ENCODE data around the gene SMCO1. TPM values are rescaled to one million over a fixed set of nuclear protein-coding genes. Genes with fewer than 3 reads are reported as not detected.
A peak's percentile ranks its signal among the peaks of the same experiment; 100 is the strongest.

The SMCO1 gene
- total and polyA plus RNA-seq, 2 donors, result 0.02 TPM; not detected in 1

GRCh38 chr3:196502775-196503195 lies 12.4 kb downstream of the SMCO1 start:
- H3K27ac ChIP-seq (ENCODE audit: low read depth in 1 of 2, low read length in 1 of 2), result peak overlapping the region; percentile 81 to 93
- no peaks in the 10 kb centered on the region for H3K27me3 ChIP-seq (ENCODE audit: control insufficient read depth in 2 of 2, insufficient read depth in 1 of 2, low read length in 1 of 2)
- H3K36me3 ChIP-seq (ENCODE audit: control insufficient read depth in 2 of 2, insufficient read depth in 2 of 2, low read length in 1 of 2), result peaks cover 2 to 8% of the 10 kb centered on the region in 2 donors
- H3K4me3 ChIP-seq (ENCODE audit: low read length in 2 of 2), result peak overlapping the region; percentile 64 to 86
- peak in 5 of 9 donors; percentile 21 to 70 (median 43) for DNase-seq (ENCODE audit: low read depth in 6 of 9, low spot score in 9 of 9)
- peaks cover 5 to 6% of the 10 kb centered on the region in 2 donors for H3K9me3 ChIP-seq (ENCODE audit: control insufficient read depth in 2 of 2, insufficient read depth in 1 of 2, low read length in 1 of 2)
- under 1% methylated on average over 27 of the region's 27 CpGs for WGBS
- H3K4me1 ChIP-seq (ENCODE audit: control insufficient read depth in 2 of 2, insufficient read depth in 2 of 2, low read length in 2 of 2), result peaks cover 11 to 14% of the 10 kb centered on the region in 2 donors

DNA sequence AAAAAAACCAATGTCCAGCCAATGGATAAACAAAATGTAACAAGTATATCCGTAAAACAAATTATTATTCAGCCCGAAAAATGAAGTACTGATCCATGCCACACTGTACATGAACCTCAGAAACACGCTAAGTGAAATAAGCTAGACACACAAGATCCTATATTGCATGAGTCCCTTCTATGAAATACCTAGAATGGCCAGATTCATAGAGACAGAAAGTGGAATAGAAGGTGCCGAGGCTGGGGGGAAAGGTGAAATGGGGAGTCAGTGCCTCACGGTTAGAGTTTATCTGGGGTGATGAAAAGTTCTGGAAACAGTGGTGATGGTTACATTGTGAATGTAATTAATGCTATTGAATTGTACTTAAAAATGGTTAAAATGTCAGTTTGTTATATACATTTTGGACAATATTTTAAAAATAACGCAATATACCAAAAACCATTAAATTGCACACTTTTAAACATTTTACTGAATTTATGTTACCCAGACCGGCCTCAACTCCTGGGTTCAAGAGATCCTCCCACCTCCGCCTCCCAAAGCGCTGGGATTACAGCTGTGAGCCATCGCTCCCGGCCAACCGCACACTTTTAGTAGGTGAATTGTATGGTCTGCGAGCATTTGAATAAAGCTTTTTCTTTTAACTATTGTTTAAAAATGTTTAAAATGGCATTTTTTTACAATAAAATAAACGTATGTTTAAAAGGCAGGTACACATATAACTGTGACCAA lies 13.7 kb downstream of the SMCO1 start:
- peak overlapping the region; percentile 64 to 86 for H3K4me3 ChIP-seq (ENCODE audit: low read length in 2 of 2)
- no peaks in the 10 kb centered on the region for H3K9me3 ChIP-seq (ENCODE audit: control insufficient read depth in 2 of 2, insufficient read depth in 1 of 2, low read length in 1 of 2)
- DNase-seq (ENCODE audit: low read depth in 6 of 9, low spot score in 9 of 9), result peak in 1 of 9 donors; percentile 30
- WGBS, result 8% methylated on average over 14 of the region's 14 CpGs
- H3K4me1 ChIP-seq (ENCODE audit: control insufficient read depth in 2 of 2, insufficient read depth in 2 of 2, low read length in 2 of 2), result peaks cover 11 to 14% of the 10 kb centered on the region in 2 donors
- no peaks in the 10 kb centered on the region for H3K27me3 ChIP-seq (ENCODE audit: control insufficient read depth in 2 of 2, insufficient read depth in 1 of 2, low read length in 1 of 2)
- peaks cover 5 to 11% of the 10 kb centered on the region in 2 donors for H3K36me3 ChIP-seq (ENCODE audit: control insufficient read depth in 2 of 2, insufficient read depth in 2 of 2, low read length in 1 of 2)
- peak overlapping the region in 1 of 2 donors; percentile 5 for H3K27ac ChIP-seq (ENCODE audit: low read depth in 1 of 2, low read length in 1 of 2)

DNA sequence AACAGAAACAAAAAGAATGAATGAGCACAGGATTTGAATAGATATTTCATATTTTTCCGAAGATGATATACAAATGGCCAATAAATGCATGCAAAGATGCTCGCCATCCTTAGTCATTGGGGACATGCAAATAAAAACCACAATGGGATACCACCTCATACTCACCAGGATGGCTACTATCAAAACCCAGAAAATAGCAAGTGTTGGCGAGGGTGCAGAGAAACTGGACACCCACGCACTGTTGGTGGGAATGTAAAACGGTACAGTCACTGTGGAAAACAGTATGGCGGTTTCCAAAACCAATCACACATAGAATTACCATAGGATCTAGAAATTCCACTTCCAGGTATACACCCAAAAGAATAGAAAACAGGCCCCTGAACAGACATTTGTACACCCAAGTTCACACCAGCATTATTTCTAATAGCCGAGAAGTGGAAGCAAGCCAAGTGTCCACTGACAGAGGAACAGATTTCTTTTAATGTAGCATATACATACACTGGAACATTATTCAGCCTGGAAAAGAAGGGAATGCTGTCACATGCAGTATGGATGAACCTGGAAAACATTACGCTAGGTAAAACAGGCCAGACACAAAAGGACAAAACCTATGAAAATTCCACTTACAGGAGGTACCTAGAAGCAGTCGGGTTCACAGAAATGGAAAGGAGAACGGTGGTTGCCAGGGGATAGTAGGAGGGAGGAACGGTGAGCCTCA lies 15.2 kb downstream of the SMCO1 start:
- Histone ChIP-seq H3K27me3 (ENCODE audit: control insufficient read depth in 2 of 2, insufficient read depth in 1 of 2, low read length in 1 of 2) (no peaks in the 10 kb centered on the region), H3K27ac (ENCODE audit: low read depth in 1 of 2, low read length in 1 of 2) (no peak overlapping the region), H3K4me1 (ENCODE audit: control insufficient read depth in 2 of 2, insufficient read depth in 2 of 2, low read length in 2 of 2) (peaks cover 11 to 14% of the 10 kb centered on the region in 2 donors), H3K4me3 (ENCODE audit: low read length in 2 of 2) (peak overlapping the region; percentile 64 to 86), H3K9me3 (ENCODE audit: control insufficient read depth in 2 of 2, insufficient read depth in 1 of 2, low read length in 1 of 2) (no peaks in the 10 kb centered on the region), H3K36me3 (ENCODE audit: control insufficient read depth in 2 of 2, insufficient read depth in 2 of 2, low read length in 1 of 2) (peaks cover 14 to 17% of the 10 kb centered on the region in 2 donors)
- no peak for DNase-seq (ENCODE audit: low read depth in 6 of 9, low spot score in 9 of 9)
- WGBS, result 82% methylated on average over 11 of the region's 11 CpGs

DNA sequence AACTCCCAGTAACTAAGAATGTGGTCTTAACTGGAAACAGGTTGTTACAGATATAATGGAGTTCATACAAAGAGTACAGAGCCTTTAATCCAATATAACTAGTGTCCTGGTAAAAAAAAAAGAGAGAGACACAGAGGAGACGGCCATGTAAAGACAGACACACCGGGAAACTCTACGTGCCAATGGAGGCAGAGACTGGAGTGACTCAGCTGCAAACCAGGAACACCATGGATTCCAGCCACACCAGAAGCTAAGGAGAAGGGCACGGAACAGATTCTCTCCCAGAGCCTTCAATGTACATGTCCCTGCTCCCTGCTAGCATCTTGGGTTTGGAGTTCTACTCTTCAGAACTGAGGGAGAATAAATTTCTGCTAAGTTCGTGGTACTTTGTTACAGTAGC lies 16.1 kb downstream of the SMCO1 start:
- 97% methylated on average over 5 of the region's 5 CpGs for WGBS
- no peak for DNase-seq (ENCODE audit: low read depth in 6 of 9, low spot score in 9 of 9)

GRCh38 chr3:196498297-196498696 lies 16.8 kb downstream of the SMCO1 start:
- H3K27me3 ChIP-seq (ENCODE audit: control insufficient read depth in 2 of 2, insufficient read depth in 1 of 2, low read length in 1 of 2), result no peaks in the 10 kb centered on the region
- 99% methylated on average over 8 of the region's 8 CpGs for WGBS
- no peak overlapping the region for H3K4me3 ChIP-seq (ENCODE audit: low read length in 2 of 2)
- no peaks in the 10 kb centered on the region for H3K9me3 ChIP-seq (ENCODE audit: control insufficient read depth in 2 of 2, insufficient read depth in 1 of 2, low read length in 1 of 2)
- peaks cover 14 to 26% of the 10 kb centered on the region in 2 donors for H3K36me3 ChIP-seq (ENCODE audit: control insufficient read depth in 2 of 2, insufficient read depth in 2 of 2, low read length in 1 of 2)
- peaks cover 9 to 11% of the 10 kb centered on the region in 2 donors for H3K4me1 ChIP-seq (ENCODE audit: control insufficient read depth in 2 of 2, insufficient read depth in 2 of 2, low read length in 2 of 2)
- DNase-seq (ENCODE audit: low read depth in 6 of 9, low spot score in 9 of 9), result no peak
- H3K27ac ChIP-seq (ENCODE audit: low read depth in 1 of 2, low read length in 1 of 2), result no peak overlapping the region

More for the DNA sequence above, 16.1 kb downstream of the SMCO1 start:
- Histone ChIP-seq H3K36me3 (ENCODE audit: control insufficient read depth in 2 of 2, insufficient read depth in 2 of 2, low read length in 1 of 2) (peaks cover 14 to 25% of the 10 kb centered on the region in 2 donors), H3K27me3 (ENCODE audit: control insufficient read depth in 2 of 2, insufficient read depth in 1 of 2, low read length in 1 of 2) (no peaks in the 10 kb centered on the region), H3K9me3 (ENCODE audit: control insufficient read depth in 2 of 2, insufficient read depth in 1 of 2, low read length in 1 of 2) (no peaks in the 10 kb centered on the region), H3K4me3 (ENCODE audit: low read length in 2 of 2) (no peak overlapping the region), H3K27ac (ENCODE audit: low read depth in 1 of 2, low read length in 1 of 2) (no peak overlapping the region), H3K4me1 (ENCODE audit: control insufficient read depth in 2 of 2, insufficient read depth in 2 of 2, low read length in 2 of 2) (peaks cover 11% of the 10 kb centered on the region in 2 donors)

DNA sequence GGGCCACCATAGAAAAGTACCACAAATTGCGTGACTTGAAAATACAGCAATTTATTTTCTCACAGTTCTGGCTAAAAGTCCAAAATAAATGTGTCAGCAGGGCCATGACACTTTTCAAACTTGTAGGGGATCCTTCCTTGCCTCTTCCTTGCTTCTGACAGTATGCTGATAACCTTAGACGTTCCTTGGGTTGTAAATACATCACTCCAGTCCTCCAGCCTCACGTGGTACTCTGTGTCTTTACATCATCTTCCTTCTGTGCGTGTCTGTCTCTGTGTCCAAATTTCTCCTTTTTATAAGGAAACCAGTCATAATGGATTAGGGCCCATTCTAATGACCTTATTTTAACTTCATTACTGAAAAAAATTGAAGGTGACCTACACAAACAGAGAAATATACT lies 19.0 kb downstream of the SMCO1 start:
- no peaks in the 10 kb centered on the region for H3K27me3 ChIP-seq (ENCODE audit: control insufficient read depth in 2 of 2, insufficient read depth in 1 of 2, low read length in 1 of 2)
- H3K4me1 ChIP-seq (ENCODE audit: control insufficient read depth in 2 of 2, insufficient read depth in 2 of 2, low read length in 2 of 2), result peaks cover 9 to 11% of the 10 kb centered on the region in 2 donors
- 97% methylated on average over 4 of the region's 4 CpGs for WGBS

DNA sequence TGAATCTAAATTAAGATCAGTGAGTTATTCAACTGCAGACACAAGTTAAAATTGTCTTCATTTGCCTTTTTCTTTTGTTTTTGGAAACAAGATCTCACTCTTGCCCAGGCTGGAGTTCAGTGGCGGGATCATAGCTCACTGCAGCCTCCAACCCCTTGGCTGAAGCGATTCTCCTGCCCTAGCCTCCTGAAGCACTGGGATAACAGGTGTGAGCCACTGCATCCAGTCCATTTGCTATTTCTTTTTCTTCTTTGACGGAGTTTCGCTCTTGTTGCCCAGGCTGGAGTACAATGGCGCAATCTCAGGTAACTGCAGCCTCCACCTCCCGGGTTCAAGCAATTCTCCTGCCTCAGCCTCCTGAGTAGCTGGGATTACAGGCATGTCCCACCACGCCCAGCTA lies 21.9 kb downstream of the SMCO1 start:
- no peak overlapping the region for H3K4me3 ChIP-seq (ENCODE audit: low read length in 2 of 2)
- no peak overlapping the region for H3K27ac ChIP-seq (ENCODE audit: low read depth in 1 of 2, low read length in 1 of 2)
- no peaks in the 10 kb centered on the region for H3K9me3 ChIP-seq (ENCODE audit: control insufficient read depth in 2 of 2, insufficient read depth in 1 of 2, low read length in 1 of 2)
- no peaks in the 10 kb centered on the region for H3K4me1 ChIP-seq (ENCODE audit: control insufficient read depth in 2 of 2, insufficient read depth in 2 of 2, low read length in 2 of 2)
- 99% methylated on average over 7 of the region's 7 CpGs for WGBS
- no peak for DNase-seq (ENCODE audit: low read depth in 6 of 9, low spot score in 9 of 9)
- H3K36me3 ChIP-seq (ENCODE audit: control insufficient read depth in 2 of 2, insufficient read depth in 2 of 2, low read length in 1 of 2), result peaks cover 17 to 28% of the 10 kb centered on the region in 2 donors
- no peaks in the 10 kb centered on the region for H3K27me3 ChIP-seq (ENCODE audit: control insufficient read depth in 2 of 2, insufficient read depth in 1 of 2, low read length in 1 of 2)

More for the DNA sequence above, 19.0 kb downstream of the SMCO1 start:
- Histone ChIP-seq H3K9me3 (ENCODE audit: control insufficient read depth in 2 of 2, insufficient read depth in 1 of 2, low read length in 1 of 2) (no peaks in the 10 kb centered on the region), H3K27ac (ENCODE audit: low read depth in 1 of 2, low read length in 1 of 2) (no peak overlapping the region), H3K4me3 (ENCODE audit: low read length in 2 of 2) (no peak overlapping the region), H3K36me3 (ENCODE audit: control insufficient read depth in 2 of 2, insufficient read depth in 2 of 2, low read length in 1 of 2) (peaks cover 17 to 27% of the 10 kb centered on the region in 2 donors)
- DNase-seq (ENCODE audit: low read depth in 6 of 9, low spot score in 9 of 9), result no peak

DNA sequence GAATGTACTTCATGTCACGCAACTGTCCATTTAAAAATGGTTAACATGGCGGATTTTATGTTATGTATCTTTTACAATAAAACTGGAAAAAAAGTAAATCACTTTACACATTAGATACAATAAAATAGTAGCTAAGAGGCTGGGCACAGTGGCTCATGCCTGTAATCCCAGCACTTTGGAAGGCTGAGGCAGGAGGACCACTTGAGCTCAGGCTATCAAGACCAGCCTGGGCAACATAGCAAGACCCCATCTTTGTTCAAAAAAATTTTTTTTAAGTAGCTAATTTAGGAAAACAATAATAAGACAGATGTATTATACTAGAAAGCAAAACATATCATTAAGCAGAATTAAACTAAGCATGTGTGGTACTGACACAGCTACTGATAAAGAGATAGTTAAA lies 23.1 kb downstream of the SMCO1 start:
- no peaks in the 10 kb centered on the region for H3K4me1 ChIP-seq (ENCODE audit: control insufficient read depth in 2 of 2, insufficient read depth in 2 of 2, low read length in 2 of 2)
- H3K36me3 ChIP-seq (ENCODE audit: control insufficient read depth in 2 of 2, insufficient read depth in 2 of 2, low read length in 1 of 2), result peaks cover 19 to 34% of the 10 kb centered on the region in 2 donors
- DNase-seq (ENCODE audit: low read depth in 6 of 9, low spot score in 9 of 9), result no peak
- H3K27me3 ChIP-seq (ENCODE audit: control insufficient read depth in 2 of 2, insufficient read depth in 1 of 2, low read length in 1 of 2), result no peaks in the 10 kb centered on the region
- no peaks in the 10 kb centered on the region for H3K9me3 ChIP-seq (ENCODE audit: control insufficient read depth in 2 of 2, insufficient read depth in 1 of 2, low read length in 1 of 2)
- WGBS, result 98% methylated on average over 2 of the region's 2 CpGs
- H3K27ac ChIP-seq (ENCODE audit: low read depth in 1 of 2, low read length in 1 of 2), result no peak overlapping the region
- H3K4me3 ChIP-seq (ENCODE audit: low read length in 2 of 2), result no peak overlapping the region

GRCh38 chr3:196489747-196490146 lies 25.4 kb downstream of the SMCO1 start:
- H3K27me3 ChIP-seq (ENCODE audit: control insufficient read depth in 2 of 2, insufficient read depth in 1 of 2, low read length in 1 of 2), result no peaks in the 10 kb centered on the region
- H3K4me3 ChIP-seq (ENCODE audit: low read length in 2 of 2), result no peak overlapping the region
- H3K36me3 ChIP-seq (ENCODE audit: control insufficient read depth in 2 of 2, insufficient read depth in 2 of 2, low read length in 1 of 2), result peaks cover 21 to 41% of the 10 kb centered on the region in 2 donors
- H3K4me1 ChIP-seq (ENCODE audit: control insufficient read depth in 2 of 2, insufficient read depth in 2 of 2, low read length in 2 of 2), result no peaks in the 10 kb centered on the region
- 98% methylated on average over 10 of the region's 10 CpGs for WGBS
- no peak for DNase-seq (ENCODE audit: low read depth in 6 of 9, low spot score in 9 of 9)
- H3K9me3 ChIP-seq (ENCODE audit: control insufficient read depth in 2 of 2, insufficient read depth in 1 of 2, low read length in 1 of 2), result no peaks in the 10 kb centered on the region
- H3K27ac ChIP-seq (ENCODE audit: low read depth in 1 of 2, low read length in 1 of 2), result no peak overlapping the region

Data from thymus (tissue), 11 donors.